ENCODE data around the gene IRF7.

- TF ChIP-seq CTCF (IDR thresholded peaks at IDR 0.05; ENCODE audit: low read depth, low read length) (no peak), EZH2phosphoT487 (IDR thresholded peaks at IDR 0.05; ENCODE audit: low read depth) (no peak)
These were observed 22.4 kb downstream of the IRF7 start for GRCh38 chr11:593347-593746.
